Fibroblast of skin of back (primary cell): ENCODE measurements around the gene TMEM117.
"Not testable (repeated sequence)": the region's sequence is repeated elsewhere in the genome, so short reads cannot be mapped to it uniquely, and the experiment has no call there.

Experiments
- DNase-seq: peaks from one replicate; pipeline ENCODE4 v3.0.0-alpha.2; 2013

The TMEM117 gene

GRCh38 chr12:43841253-43841652, 5.4 kb downstream of the TMEM117 start:
- DNase-seq, result no peak

- no peak for DNase-seq
Measured at GRCh38 chr12:43842259-43842658, 6.4 kb downstream of the TMEM117 start.

GRCh38 chr12:43847425-43848225, 11.7 kb downstream of the TMEM117 start:
- DNase-seq, result peak; percentile 47

GRCh38 chr12:43848226-43848507, 12.3 kb downstream of the TMEM117 start:
- DNase-seq, result no peak

GRCh38 chr12:43848786-43849185, 12.9 kb downstream of the TMEM117 start:
- peak; percentile 7 for DNase-seq

- DNase-seq, result no peak
Measured at GRCh38 chr12:43852744-43853143, 16.9 kb downstream of the TMEM117 start.

- no peak for DNase-seq
Measured at GRCh38 chr12:43856972-43857371, 21.1 kb downstream of the TMEM117 start.

GRCh38 chr12:43858096-43858495, 22.2 kb downstream of the TMEM117 start:
- DNase-seq, result no peak

GRCh38 chr12:43858991-43859390, 23.1 kb downstream of the TMEM117 start:
- no peak for DNase-seq

- DNase-seq, result no peak
Measured at GRCh38 chr12:43861015-43861839, 25.3 kb downstream of the TMEM117 start.

GRCh38 chr12:43861840-43862150, 25.9 kb downstream of the TMEM117 start:
- DNase-seq, result no peak

- DNase-seq, result no peak
Measured at GRCh38 chr12:43863770-43864366, 28.0 kb downstream of the TMEM117 start.

GRCh38 chr12:43864557-43864956, 28.7 kb downstream of the TMEM117 start:
- not testable (repeated sequence) for DNase-seq

GRCh38 chr12:43869184-43869583, 33.3 kb downstream of the TMEM117 start:
- DNase-seq, result no peak

- not testable (repeated sequence) for DNase-seq
Measured at GRCh38 chr12:43869765-43870164, 33.9 kb downstream of the TMEM117 start.

GRCh38 chr12:43871258-43871657, 35.4 kb downstream of the TMEM117 start:
- DNase-seq, result not testable (repeated sequence)

- DNase-seq, result no peak
Measured at GRCh38 chr12:43872396-43872795, 36.5 kb downstream of the TMEM117 start.

GRCh38 chr12:43878050-43878449, 42.2 kb downstream of the TMEM117 start:
- no peak for DNase-seq

- DNase-seq, result no peak
Measured at GRCh38 chr12:43880547-43880946, 44.7 kb downstream of the TMEM117 start.

- peak; percentile 53 for DNase-seq
Measured at GRCh38 chr12:43882578-43883178, 46.8 kb downstream of the TMEM117 start.

GRCh38 chr12:43883311-43883710, 47.4 kb downstream of the TMEM117 start:
- DNase-seq, result no peak

- peak; percentile 2 for DNase-seq
Measured at GRCh38 chr12:43883748-43884147, 47.9 kb downstream of the TMEM117 start.

- DNase-seq, result no peak
Measured at GRCh38 chr12:43884683-43885410, 49.0 kb downstream of the TMEM117 start.
